Measurements from ENCODE around the gene NXPE3. TPM values are rescaled to one million over a fixed set of nuclear protein-coding genes. Genes with fewer than 3 reads are reported as not detected.

Gene NXPE3
- total and polyA plus RNA-seq, 2 of the 8 experiments (the other 6 are each of a cell fraction or from before 2014, with no cell fraction given) = 10.9 to 22.7 TPM

- TF ChIP-seq ZNF274 (IDR thresholded peaks at IDR 0.05; ENCODE audit: borderline replicate concordance, extremely low read depth, low read length) = no peak
- no peak for TF ChIP-seq FOSL1 (IDR thresholded peaks at IDR 0.05; ENCODE audit: insufficient read depth, low read depth, low read length)
Observed at GRCh38 chr3:101829874-101830273, 50.9 kb downstream of the NXPE3 start (continued).
